ENCODE measurements around the gene LRBA. TPM values are rescaled to one million over a fixed set of nuclear protein-coding genes. Genes with fewer than 3 reads are reported as not detected.
A peak's percentile ranks its signal among the peaks of the same experiment; 100 is the strongest.

LRBA gene
- total and polyA plus RNA-seq, 4 donors, result 11.8 to 149 (median 34.2) TPM

DNA sequence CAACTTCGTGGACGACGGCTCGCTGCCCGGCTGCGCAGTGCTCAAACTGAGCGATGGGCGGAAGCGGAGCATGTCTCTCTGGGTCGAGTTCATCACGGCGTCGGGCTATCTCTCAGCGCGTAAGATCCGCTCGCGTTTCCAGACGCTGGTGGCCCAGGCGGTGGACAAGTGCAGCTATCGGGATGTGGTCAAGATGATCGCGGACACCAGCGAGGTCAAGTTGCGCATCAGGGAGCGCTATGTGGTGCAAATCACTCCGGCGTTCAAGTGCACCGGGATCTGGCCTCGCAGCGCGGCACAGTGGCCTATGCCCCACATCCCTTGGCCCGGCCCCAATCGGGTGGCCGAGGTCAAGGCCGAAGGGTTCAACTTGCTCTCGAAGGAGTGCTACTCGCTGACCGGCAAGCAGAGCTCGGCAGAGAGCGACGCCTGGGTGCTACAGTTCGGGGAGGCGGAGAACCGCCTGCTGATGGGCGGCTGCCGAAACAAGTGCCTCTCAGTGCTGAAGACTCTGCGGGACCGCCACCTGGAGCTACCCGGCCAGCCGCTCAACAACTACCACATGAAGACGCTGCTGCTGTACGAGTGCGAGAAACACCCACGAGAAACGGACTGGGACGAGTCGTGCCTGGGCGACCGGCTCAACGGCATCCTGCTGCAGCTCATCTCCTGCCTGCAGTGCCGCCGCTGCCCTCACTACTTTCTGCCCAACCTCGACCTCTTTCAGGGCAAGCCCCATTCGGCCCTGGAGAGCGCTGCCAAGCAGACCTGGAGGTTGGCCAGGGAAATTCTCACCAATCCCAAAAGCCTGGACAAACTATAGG, 431.6 kb downstream of the LRBA start:
- H3K36me3 ChIP-seq (ENCODE audit: control insufficient read depth in 4 of 4, insufficient read depth in 4 of 4, low read length in 4 of 4), result peaks cover 0 to 4% (median 0%) of the 10 kb centered on the region in 4 donors
- H3K27ac ChIP-seq (ENCODE audit: low read depth in 1 of 2, low read length in 1 of 2), result no peak overlapping the region
- ATAC-seq (ENCODE audit: insufficient read depth, low FRiP score) (no peak), DNase-seq (peak; percentile 45 to 62 (median 57))
- peaks cover 0 to 32% (median 4%) of the 10 kb centered on the region in 5 donors for H3K4me1 ChIP-seq (ENCODE audit: control insufficient read depth in 5 of 5, insufficient read depth in 5 of 5, low read length in 5 of 5)
- H3K4me3 ChIP-seq, result peak overlapping the region; percentile 17
- 66 to 79% methylated on average over 66 of the region's 66 CpGs for WGBS, 2 donors
- H3K9ac ChIP-seq (ENCODE audit: insufficient read depth in 1 of 2, low read length in 2 of 2), result no peak overlapping the region
- peaks cover 0 to 71% (median 68%) of the 10 kb centered on the region in 3 donors for H3K27me3 ChIP-seq (ENCODE audit: control insufficient read depth in 3 of 3, insufficient read depth in 3 of 3, low read length in 2 of 3)
- H3K9me3 ChIP-seq (ENCODE audit: control insufficient read depth in 4 of 4, insufficient read depth in 3 of 4, low read length in 3 of 4), result peaks cover 0 to 6% (median 0%) of the 10 kb centered on the region in 4 donors
- TF ChIP-seq, protein P1, sequence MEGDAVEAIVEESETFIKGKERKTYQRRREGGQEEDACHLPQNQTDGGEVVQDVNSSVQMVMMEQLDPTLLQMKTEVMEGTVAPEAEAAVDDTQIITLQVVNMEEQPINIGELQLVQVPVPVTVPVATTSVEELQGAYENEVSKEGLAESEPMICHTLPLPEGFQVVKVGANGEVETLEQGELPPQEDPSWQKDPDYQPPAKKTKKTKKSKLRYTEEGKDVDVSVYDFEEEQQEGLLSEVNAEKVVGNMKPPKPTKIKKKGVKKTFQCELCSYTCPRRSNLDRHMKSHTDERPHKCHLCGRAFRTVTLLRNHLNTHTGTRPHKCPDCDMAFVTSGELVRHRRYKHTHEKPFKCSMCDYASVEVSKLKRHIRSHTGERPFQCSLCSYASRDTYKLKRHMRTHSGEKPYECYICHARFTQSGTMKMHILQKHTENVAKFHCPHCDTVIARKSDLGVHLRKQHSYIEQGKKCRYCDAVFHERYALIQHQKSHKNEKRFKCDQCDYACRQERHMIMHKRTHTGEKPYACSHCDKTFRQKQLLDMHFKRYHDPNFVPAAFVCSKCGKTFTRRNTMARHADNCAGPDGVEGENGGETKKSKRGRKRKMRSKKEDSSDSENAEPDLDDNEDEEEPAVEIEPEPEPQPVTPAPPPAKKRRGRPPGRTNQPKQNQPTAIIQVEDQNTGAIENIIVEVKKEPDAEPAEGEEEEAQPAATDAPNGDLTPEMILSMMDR (IDR thresholded peaks at IDR 0.05; ENCODE audit: control extremely low read depth, extremely low read depth), result no peak

DNA sequence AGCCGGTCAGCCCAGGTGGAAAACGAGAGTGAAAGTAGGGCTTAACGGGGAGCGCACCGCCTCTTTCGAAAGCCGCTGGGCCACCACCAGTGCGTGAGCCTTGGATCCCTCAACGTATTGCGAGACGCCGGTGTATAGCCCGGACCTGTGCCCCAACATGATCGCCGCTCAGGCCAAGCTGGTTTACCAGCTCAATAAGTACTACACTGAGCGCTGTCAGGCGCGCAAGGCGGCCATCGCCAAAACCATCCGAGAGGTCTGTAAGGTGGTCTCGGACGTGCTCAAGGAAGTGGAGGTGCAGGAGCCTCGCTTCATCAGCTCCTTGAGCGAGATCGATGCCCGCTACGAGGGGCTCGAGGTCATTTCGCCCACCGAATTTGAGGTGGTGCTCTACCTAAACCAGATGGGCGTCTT, 432.2 kb downstream of the LRBA start:
- Histone ChIP-seq H3K9ac (ENCODE audit: insufficient read depth in 1 of 2, low read length in 2 of 2) (no peak overlapping the region), H3K4me3 (peak overlapping the region; percentile 8), H3K36me3 (ENCODE audit: control insufficient read depth in 4 of 4, insufficient read depth in 4 of 4, low read length in 4 of 4) (no peaks in the 10 kb centered on the region), H3K27me3 (ENCODE audit: control insufficient read depth in 3 of 3, insufficient read depth in 3 of 3, low read length in 2 of 3) (peaks cover 0 to 76% (median 70%) of the 10 kb centered on the region in 3 donors), H3K9me3 (ENCODE audit: control insufficient read depth in 4 of 4, insufficient read depth in 3 of 4, low read length in 3 of 4) (peaks cover 0 to 6% (median 0%) of the 10 kb centered on the region in 4 donors), H3K4me1 (ENCODE audit: control insufficient read depth in 5 of 5, insufficient read depth in 5 of 5, low read length in 5 of 5) (peaks cover 0 to 32% (median 4%) of the 10 kb centered on the region in 5 donors), H3K27ac (ENCODE audit: low read depth in 1 of 2, low read length in 1 of 2) (no peak overlapping the region)
- 76 to 80% methylated on average over 32 of the region's 32 CpGs for WGBS, 2 donors
- TF ChIP-seq, protein P1 (IDR thresholded peaks at IDR 0.05; ENCODE audit: control extremely low read depth, extremely low read depth), result no peak
- no peak for ATAC-seq (ENCODE audit: insufficient read depth, low FRiP score)
- DNase-seq, result peak; percentile 35 to 55 (median 42)

DNA sequence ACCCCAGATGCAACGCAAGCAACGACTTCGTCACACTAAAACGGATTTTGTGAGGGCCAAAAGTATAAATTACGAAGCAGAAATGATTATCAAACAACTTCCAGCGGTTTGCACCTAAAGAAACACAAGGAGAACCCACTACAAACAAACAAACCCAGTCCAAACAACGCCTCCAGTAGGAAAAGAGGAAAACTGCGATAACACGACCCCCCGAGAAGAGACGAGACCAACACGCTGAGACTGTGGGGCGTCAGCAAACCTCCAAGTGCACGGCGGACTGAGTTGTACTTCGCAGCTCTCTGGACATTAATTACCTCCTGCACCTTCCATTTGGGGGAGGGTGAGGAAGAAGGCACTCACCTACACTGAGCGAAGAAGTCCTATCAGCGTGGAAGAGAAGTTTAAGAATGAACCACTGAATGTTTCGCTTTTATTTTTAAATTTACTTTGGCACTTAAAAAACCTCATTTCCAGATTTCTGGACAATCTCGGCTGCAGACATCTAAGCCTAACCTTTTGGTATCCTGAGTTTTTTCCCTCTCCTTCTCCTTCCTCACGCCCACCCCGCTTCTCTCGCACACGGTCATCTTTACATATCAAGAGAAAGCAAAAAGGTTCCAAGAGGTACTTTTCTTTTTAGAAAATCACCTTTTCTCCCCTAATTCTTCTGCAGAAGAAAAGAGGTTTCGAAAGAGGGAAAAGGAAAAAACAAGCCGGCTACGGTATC, 432.8 kb downstream of the LRBA start, which contains the start of gene MAB21L2:
MAB21L2 (plus strand) TSS at position 6 of the 727 bp plus-strand sequence. CDS start 879 bp downstream, outside the sequence.
- ATAC-seq (ENCODE audit: insufficient read depth, low FRiP score) (no peak), DNase-seq (peak; percentile 33 to 66 (median 40))
- peak within 1 kb of the TSS; percentile 8 for H3K4me3 ChIP-seq
- H3K27me3 ChIP-seq (ENCODE audit: control insufficient read depth in 3 of 3, insufficient read depth in 3 of 3, low read length in 2 of 3), result peaks cover 0 to 79% (median 72%) of the 10 kb centered on the region in 3 donors
- H3K36me3 ChIP-seq (ENCODE audit: control insufficient read depth in 4 of 4, insufficient read depth in 4 of 4, low read length in 4 of 4), result no peaks in the 10 kb centered on the region
- H3K9me3 ChIP-seq (ENCODE audit: control insufficient read depth in 4 of 4, insufficient read depth in 3 of 4, low read length in 3 of 4), result peaks cover 0 to 6% (median 0%) of the 10 kb centered on the region in 4 donors
- TF ChIP-seq, protein P1 (IDR thresholded peaks at IDR 0.05; ENCODE audit: control extremely low read depth, extremely low read depth), result no peak
- peaks cover 0 to 32% (median 4%) of the 10 kb centered on the region in 5 donors for H3K4me1 ChIP-seq (ENCODE audit: control insufficient read depth in 5 of 5, insufficient read depth in 5 of 5, low read length in 5 of 5)
- no peak within 1 kb of the TSS for H3K27ac ChIP-seq (ENCODE audit: low read depth in 1 of 2, low read length in 1 of 2)
- no peak within 1 kb of the TSS for H3K9ac ChIP-seq (ENCODE audit: insufficient read depth in 1 of 2, low read length in 2 of 2)
- 82 to 86% methylated on average over 27 of the region's 27 CpGs for WGBS, 2 donors
